ENCODE data around the gene OR4K1. TPM values are rescaled to one million over a fixed set of nuclear protein-coding genes. Genes with fewer than 3 reads are reported as not detected.

OR4K1 gene
- total RNA-seq, 1 experiment from 2014 or later, result not detected

DNA sequence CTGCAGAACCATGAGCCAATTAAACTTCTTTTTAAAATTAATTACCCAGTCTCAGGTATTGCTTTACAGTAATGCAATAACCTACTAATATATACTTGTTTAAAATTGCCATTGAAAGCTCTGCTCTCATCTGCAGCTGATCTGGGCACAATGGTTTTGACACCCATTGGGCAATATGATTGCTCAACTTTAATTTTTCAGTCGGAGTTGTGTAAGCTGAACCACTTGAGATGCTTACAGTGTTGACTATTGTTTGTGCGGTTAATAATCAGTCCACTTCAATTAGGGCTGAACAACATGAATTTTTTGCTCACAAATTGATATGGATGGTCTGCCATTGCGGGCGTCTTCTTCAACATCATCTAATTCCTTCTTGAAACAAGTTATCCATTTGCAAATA lies 28.3 kb upstream of the OR4K1 start:
- no peaks in the 10 kb centered on the region for H3K36me3 ChIP-seq (ENCODE audit: control insufficient read depth in 1 of 2, insufficient read depth in 2 of 2, low read length in 2 of 2)
- ChIA-PET CTCF (no interaction called here), POLR2A (no interaction called here), RAD21 (ENCODE audit: low non-redundant PET in 1 of 2, low total read pairs in 2 of 2, uncharacterized antibody in 2 of 2, unreplicated experiment in 2 of 2) (no interaction called here)
- no peak overlapping the region for H3K4me3 ChIP-seq (replicated peaks in 1 of 2; ENCODE audit: low read depth in 1 of 2, low read length in 2 of 2)
- H3K79me2 ChIP-seq (ENCODE audit: insufficient read depth, low read length), result no peaks in the 10 kb centered on the region
- no peak overlapping the region for H3K9ac ChIP-seq (ENCODE audit: low read length)
- no peaks in the 10 kb centered on the region for H3K9me2 ChIP-seq (ENCODE audit: insufficient read depth)
- DNase-seq (ENCODE audit: low read depth, low spot score) (no peak), ATAC-seq (no peak)
- H3K4me1 ChIP-seq (ENCODE audit: control insufficient read depth in 1 of 2, insufficient read depth in 2 of 2, low read length in 2 of 2), result no peaks in the 10 kb centered on the region
- H3K9me3 ChIP-seq (ENCODE audit: control insufficient read depth in 1 of 2, insufficient read depth in 1 of 2, low read depth in 1 of 2, low read length in 2 of 2), result peaks cover 25 to 47% of the 10 kb centered on the region in 2 experiments; a peak in 3 of 4 replicates
- intact Hi-C loops (cut with micrococcal nuclease), result no loop called here
- H3K27ac ChIP-seq (ENCODE audit: low read depth, low read length), result no peak overlapping the region
- no peaks in the 10 kb centered on the region for H4K20me1 ChIP-seq (ENCODE audit: insufficient read depth)
- no peaks in the 10 kb centered on the region for H3K27me3 ChIP-seq (ENCODE audit: insufficient read depth, low read length)
- no peak overlapping the region for H3K4me2 ChIP-seq (ENCODE audit: low read length)
- H2AFZ ChIP-seq (ENCODE audit: low read depth, low read length, poor library complexity, severe bottlenecking), result no peak overlapping the region
- TF ChIP-seq EZH2phosphoT487 (IDR thresholded peaks at IDR 0.05; ENCODE audit: borderline replicate concordance) (no peak), ZFX (IDR thresholded peaks at IDR 0.05) (no peak), RAD21 (IDR thresholded peaks at IDR 0.05; ENCODE audit: low read depth) (no peak), CBX3 (IDR thresholded peaks at IDR 0.05; ENCODE audit: low read depth) (no peak), ELF1 (IDR thresholded peaks at IDR 0.05; ENCODE audit: borderline replicate concordance, low read depth) (no peak), POLR2A (IDR thresholded peaks at IDR 0.05; ENCODE audit: borderline replicate concordance, extremely low read depth, insufficient read depth, insufficient read length) (no peak), JUND (IDR thresholded peaks at IDR 0.05) (no peak)
- TF ChIP-seq, protein P1, sequence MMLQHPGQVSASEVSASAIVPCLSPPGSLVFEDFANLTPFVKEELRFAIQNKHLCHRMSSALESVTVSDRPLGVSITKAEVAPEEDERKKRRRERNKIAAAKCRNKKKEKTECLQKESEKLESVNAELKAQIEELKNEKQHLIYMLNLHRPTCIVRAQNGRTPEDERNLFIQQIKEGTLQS (IDR thresholded peaks at IDR 0.05), result no peak
- TF ChIP-seq, protein P2, sequence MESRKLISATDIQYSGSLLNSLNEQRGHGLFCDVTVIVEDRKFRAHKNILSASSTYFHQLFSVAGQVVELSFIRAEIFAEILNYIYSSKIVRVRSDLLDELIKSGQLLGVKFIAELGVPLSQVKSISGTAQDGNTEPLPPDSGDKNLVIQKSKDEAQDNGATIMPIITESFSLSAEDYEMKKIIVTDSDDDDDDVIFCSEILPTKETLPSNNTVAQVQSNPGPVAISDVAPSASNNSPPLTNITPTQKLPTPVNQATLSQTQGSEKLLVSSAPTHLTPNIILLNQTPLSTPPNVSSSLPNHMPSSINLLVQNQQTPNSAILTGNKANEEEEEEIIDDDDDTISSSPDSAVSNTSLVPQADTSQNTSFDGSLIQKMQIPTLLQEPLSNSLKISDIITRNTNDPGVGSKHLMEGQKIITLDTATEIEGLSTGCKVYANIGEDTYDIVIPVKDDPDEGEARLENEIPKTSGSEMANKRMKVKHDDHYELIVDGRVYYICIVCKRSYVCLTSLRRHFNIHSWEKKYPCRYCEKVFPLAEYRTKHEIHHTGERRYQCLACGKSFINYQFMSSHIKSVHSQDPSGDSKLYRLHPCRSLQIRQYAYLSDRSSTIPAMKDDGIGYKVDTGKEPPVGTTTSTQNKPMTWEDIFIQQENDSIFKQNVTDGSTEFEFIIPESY (IDR thresholded peaks at IDR 0.05; ENCODE audit: extremely low read depth, insufficient replicate concordance, low read length), result no peak
- BruUV-seq (replicated peaks), result no TSS peak

- TF ChIP-seq FOSL1 (IDR thresholded peaks at IDR 0.05; ENCODE audit: low read depth) (no peak), ZNF274 (IDR thresholded peaks at IDR 0.05; ENCODE audit: low read depth, low read length) (no peak), SP1 (IDR thresholded peaks at IDR 0.05; ENCODE audit: low read depth) (no peak), MAX (IDR thresholded peaks at IDR 0.05) (no peak), JUND (IDR thresholded peaks at IDR 0.05) (no peak), EZH2phosphoT487 (IDR thresholded peaks at IDR 0.05; ENCODE audit: borderline replicate concordance) (no peak), CBX3 (IDR thresholded peaks at IDR 0.05; ENCODE audit: low read depth) (no peak), SIN3A (IDR thresholded peaks at IDR 0.05; ENCODE audit: low read depth) (no peak)
- TF ChIP-seq, protein P3, sequence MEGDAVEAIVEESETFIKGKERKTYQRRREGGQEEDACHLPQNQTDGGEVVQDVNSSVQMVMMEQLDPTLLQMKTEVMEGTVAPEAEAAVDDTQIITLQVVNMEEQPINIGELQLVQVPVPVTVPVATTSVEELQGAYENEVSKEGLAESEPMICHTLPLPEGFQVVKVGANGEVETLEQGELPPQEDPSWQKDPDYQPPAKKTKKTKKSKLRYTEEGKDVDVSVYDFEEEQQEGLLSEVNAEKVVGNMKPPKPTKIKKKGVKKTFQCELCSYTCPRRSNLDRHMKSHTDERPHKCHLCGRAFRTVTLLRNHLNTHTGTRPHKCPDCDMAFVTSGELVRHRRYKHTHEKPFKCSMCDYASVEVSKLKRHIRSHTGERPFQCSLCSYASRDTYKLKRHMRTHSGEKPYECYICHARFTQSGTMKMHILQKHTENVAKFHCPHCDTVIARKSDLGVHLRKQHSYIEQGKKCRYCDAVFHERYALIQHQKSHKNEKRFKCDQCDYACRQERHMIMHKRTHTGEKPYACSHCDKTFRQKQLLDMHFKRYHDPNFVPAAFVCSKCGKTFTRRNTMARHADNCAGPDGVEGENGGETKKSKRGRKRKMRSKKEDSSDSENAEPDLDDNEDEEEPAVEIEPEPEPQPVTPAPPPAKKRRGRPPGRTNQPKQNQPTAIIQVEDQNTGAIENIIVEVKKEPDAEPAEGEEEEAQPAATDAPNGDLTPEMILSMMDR (IDR thresholded peaks at IDR 0.05 in 2 of 3, conservative IDR thresholded peaks at IDR 0.05 in 1 of 3; ENCODE audit: borderline replicate concordance in 1 of 3, insufficient read depth in 1 of 3, low read depth in 2 of 3, low read length in 2 of 3), result no peak
- TF ChIP-seq, protein P2 (IDR thresholded peaks at IDR 0.05; ENCODE audit: extremely low read depth, insufficient replicate concordance, low read length), result no peak
- H3K4me1 ChIP-seq (ENCODE audit: control insufficient read depth in 1 of 2, insufficient read depth in 2 of 2, low read length in 2 of 2), result no peaks in the 10 kb centered on the region
- H3K36me3 ChIP-seq (ENCODE audit: control insufficient read depth in 1 of 2, insufficient read depth in 2 of 2, low read length in 2 of 2), result no peaks in the 10 kb centered on the region
- ChIA-PET RAD21 (ENCODE audit: low non-redundant PET in 1 of 2, low total read pairs in 2 of 2, uncharacterized antibody in 2 of 2, unreplicated experiment in 2 of 2) (no interaction called here), CTCF (no interaction called here), POLR2A (no interaction called here)
- H3K9ac ChIP-seq (ENCODE audit: low read length), result no peak overlapping the region
- no peaks in the 10 kb centered on the region for H4K20me1 ChIP-seq (ENCODE audit: insufficient read depth)
- intact Hi-C loops (cut with micrococcal nuclease), result no loop called here
- DNase-seq (ENCODE audit: low read depth, low spot score) (no peak), ATAC-seq (no peak)
- no TSS peak for BruUV-seq (replicated peaks)
- no peak overlapping the region for H3K4me2 ChIP-seq (ENCODE audit: low read length)
- H3K4me3 ChIP-seq (replicated peaks in 1 of 2; ENCODE audit: low read depth in 1 of 2, low read length in 2 of 2), result no peak overlapping the region
- H3K9me2 ChIP-seq (ENCODE audit: insufficient read depth), result no peaks in the 10 kb centered on the region
- no peaks in the 10 kb centered on the region for H3K79me2 ChIP-seq (ENCODE audit: insufficient read depth, low read length)
- no peaks in the 10 kb centered on the region for H3K27me3 ChIP-seq (ENCODE audit: insufficient read depth, low read length)
- H2AFZ ChIP-seq (ENCODE audit: low read depth, low read length, poor library complexity, severe bottlenecking), result no peak overlapping the region
- H3K9me3 ChIP-seq (ENCODE audit: control insufficient read depth in 1 of 2, insufficient read depth in 1 of 2, low read depth in 1 of 2, low read length in 2 of 2), result peaks cover 26 to 42% of the 10 kb centered on the region in 2 experiments; a peak in 3 of 4 replicates
- no peak overlapping the region for H3K27ac ChIP-seq (ENCODE audit: low read depth, low read length)
Measured at GRCh38 chr14:19906665-19907064, 24.1 kb upstream of the OR4K1 start.

Data from HCT116 (cell line).